ENCODE results near the gene ANKS4B.
"Not testable (repeated sequence)": the region's sequence is repeated elsewhere in the genome, so short reads cannot be mapped to it uniquely, and the experiment has no call there.

ANKS4B gene

DNA sequence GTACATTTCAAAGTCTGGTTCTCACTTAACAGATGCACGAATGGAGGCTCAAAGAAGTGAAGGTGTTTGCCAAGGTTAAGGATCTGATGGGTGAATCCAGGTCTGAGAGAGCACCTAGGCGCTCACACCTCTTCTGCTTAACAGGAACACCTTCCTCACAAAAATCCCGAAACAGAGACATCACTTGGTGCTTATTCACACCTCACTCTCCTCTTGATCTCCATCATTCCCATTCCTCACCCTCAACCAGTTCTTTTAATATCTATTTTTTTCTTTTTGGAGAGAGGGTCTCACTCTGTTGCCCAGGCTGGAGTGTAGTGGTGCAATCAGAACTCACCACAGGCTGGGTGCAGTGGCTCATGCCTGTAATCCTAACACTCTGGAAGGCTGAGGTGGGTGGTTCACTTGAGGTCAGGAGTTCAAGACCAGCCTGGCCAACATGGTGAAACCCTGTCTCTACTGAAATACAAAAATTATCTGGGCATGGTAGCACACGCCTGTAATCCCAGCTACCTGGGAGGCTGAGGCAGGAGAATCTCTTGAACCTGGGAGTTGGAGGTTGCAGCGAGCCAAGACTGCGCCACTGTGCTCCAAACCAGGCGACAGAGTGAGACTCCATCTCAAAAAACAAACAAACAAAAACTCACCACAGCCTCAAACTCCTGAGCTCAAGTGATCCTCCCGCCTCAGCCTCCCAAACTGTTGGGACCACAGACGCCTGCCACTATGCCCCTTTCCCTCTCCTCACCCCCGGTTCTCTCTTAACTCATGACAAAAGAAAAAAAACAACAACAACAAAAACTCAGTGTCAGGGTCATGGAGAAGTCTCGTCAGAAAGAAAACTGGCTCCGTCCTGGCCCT lies 29.5 kb downstream of the ANKS4B start:
- DNase-seq (ENCODE audit: low read depth in 2 of 2), result no peak

DNA sequence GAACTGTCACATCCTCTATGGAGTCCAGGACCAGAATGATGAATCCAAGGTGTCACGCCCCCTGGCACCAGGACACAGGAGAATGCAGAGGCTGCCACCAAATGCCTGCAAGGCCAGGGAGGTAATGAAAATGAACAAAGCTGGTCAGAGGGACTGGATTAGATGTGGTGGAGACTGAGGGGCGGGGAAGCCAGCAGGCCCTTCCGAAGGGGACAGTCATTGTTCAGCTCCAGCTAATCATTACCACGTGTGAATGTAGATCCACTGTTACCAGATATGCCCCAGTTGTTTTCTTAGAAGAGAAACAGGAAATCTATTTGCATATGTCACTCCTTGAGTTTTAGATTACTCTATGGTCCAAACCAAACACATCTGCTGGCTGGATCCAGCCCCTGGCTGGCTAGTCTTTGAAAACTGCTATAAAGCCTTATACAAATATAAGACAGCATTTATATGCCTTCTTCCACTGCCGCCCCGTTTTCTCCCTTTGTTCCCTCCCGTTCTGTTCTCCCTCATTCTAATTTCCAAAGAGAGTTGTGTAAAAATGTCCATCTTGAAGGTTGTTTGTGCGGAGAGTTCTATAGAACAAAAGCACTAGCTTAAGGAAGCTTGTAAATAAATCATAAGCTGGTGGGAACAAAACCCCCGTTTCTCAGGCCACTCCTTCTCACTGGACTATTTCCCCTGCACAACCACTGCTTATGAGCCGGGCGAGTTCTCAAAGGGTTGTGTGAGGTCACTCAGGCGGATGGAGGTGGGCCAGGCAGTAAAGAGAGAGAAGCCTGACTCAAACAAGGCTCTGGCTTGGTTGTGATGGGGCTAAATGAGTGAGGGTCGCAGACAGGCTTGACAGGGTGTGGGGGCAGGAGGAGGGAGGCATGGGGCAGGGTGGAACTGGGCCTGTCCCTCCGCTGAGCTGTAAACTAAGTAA lies 30.4 kb downstream of the ANKS4B start:
- DNase-seq (ENCODE audit: low read depth in 2 of 2), result no peak

DNA sequence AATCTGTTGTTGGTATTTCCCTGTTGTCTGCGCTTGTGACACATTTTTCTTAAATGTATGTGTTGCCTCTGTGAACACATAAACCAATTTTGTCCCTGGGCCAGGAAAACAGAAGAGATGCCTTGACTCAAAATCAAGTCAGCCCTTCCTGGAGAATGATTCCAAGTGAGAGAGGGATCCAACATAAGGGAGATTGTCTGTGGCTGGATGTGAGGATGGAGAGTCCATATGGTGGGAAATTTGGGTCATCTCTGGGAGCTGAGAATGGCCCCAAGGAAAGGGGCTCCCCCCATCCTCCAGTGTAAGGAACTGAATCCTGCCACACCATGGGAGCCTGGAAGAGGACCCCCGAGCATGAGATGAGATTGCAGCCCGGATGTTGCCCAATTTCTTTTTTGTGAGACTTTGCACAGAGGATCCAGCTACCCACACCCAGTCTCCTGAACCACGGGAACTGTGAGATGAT lies 31.1 kb downstream of the ANKS4B start:
- no peak for DNase-seq (ENCODE audit: low read depth in 2 of 2)

DNA sequence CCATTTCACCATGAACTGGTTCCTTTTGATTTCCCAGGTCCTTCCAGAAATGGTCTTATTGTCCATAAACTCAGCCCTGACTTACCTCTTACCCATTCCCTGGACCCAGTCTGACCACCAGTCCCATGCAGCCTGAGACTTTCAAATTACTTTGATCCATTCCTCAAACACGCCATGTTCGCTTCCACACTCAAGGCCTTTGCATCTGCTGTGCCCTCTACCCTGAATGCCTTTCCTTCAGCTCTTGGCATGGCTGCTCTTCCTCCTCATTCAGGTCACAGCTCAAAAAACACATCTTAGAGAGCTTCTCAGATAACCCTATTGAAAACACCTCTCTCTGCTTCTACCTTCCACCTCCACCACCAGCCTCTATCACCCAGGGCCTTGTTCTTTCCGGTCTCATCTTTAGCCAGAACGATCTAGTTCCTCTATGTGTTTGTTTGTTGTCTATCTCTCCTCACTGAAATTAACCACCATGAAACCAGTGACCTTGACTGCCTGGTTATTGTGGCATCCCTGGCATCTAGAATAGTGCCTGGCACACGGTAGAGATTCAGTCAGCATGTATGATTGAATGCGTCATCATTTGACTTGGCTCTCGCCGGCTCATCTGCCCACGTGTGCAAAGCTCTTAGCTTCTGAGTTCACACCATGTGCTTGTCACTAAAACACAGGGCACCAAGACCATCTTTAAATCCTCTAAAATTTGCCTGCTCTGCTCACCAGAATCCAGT lies 31.8 kb downstream of the ANKS4B start:
- no peak for DNase-seq (ENCODE audit: low read depth in 2 of 2)

DNA sequence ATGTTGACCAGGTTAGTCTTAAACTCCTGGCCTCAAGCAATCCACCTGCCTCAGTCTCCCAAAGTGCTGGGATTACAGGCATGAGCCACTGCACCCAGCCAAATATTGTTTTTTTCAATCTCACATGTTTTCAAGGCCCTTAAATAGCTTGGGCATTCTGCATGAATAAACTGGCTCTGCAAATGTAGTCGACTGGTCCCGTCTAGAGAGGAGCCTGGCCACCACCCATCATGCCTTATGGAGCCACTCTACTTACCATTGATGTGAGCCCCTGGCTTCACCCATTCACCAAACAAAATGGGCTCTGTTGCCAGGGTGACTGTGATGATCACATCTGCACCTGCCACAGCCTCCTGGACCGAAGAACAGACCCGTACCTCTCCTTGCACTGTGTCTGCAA lies 33.8 kb downstream of the ANKS4B start:
- no peak for DNase-seq (ENCODE audit: low read depth in 2 of 2)

DNA sequence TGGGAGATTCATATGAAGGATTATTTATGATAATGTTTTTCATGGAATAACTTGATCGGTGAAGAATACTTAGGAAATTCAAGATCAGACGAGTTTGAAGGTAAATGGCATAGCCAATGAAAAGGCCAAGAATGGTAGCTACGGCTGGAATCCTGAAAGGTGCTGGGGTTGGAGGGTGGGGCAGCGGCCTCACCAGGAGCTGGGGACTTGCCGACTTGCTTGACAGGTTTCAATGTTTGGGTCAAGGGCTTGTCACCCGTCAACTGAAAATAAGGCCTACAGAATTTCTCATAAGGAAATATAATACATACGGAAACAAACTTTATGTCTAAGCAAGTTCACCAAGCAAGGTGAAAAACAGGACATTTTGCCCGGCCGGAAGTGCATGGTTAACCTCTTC lies 34.7 kb downstream of the ANKS4B start:
- DNase-seq (ENCODE audit: low read depth in 2 of 2), result no peak

DNA sequence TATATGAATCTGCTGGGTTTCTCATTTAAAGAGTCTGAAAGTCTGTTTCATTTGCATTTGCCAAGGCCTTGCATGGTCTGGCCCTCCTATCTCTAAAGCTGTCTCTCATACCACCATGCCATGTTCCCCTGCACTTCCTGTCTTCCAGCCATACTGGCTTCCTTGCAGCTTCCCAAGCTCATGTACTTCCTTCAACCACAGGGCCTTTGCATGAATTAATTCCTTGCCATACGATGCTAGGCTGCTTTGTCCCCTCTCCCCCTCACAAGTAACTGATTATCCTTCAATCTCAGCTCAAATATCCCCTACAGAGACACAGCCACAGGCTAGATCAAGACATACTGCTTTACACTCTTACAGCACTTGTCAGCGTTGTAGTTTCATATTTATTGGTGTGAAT lies 38.8 kb downstream of the ANKS4B start:
- no peak for DNase-seq (ENCODE audit: low read depth in 2 of 2)

DNA sequence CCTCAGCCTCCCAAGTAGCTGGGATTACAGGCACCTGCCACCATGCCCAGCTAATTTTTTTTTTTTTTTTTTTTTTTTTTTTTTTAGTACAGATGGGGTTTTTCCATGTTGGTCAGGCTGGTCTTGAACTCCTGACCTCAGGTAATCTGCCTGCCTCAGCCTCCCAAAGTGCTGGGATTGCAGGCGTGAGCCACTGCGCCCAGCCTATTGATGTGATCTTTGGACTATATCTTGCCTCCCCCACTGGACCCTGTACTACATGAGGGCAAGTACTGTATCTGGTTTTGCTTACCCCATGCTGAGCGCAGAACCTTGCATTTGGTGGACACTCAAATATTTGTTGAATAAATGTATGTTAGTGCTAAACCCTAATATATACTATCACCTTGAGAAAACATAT lies 39.3 kb downstream of the ANKS4B start:
- DNase-seq (ENCODE audit: low read depth in 2 of 2), result not testable (repeated sequence)

DNA sequence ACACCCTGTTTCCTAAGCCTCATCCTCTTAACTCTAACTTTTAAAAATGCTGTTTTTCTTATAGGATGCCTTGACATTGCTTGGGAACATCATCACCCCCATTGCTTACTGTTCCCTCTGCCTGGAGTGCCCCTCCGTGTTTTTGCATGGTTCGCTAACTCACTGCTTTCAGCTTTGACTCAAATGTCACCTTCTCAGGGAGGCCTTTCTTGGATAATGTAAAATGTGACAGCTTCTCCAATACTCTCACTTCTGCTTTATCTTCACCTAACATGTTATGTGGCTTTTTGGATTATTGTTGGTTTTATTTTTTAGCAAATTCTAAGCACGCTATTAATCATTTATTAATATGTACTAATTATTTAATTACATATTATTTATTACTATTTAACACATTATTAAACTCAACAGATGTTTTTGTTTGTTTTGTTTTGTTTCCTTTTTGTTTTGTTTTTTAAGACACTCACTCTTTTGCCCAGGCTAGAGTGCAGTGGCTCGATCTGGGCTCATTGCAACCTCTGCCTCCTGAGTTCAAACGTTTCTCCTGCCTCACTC lies 40.8 kb downstream of the ANKS4B start:
- DNase-seq (ENCODE audit: low read depth in 2 of 2), result no peak

DNA sequence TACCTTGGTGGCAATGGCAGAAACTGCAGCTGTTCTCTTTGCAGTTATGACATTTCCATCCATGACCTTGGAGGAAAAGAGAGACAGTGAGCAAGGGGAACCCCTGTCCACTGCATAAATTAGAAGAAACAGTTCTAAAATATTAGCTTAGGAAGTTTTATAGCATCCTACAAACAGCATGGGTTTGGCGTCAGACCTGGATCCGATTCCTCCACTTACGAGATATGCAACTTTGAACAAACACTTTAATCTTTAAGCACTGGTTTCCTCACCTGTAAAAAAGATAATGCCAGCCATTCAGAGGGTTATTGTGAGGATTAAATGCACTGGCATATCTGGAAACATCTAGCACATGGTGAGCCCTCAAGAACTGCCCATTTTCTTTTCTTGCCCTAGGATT lies 42.0 kb downstream of the ANKS4B start:
- DNase-seq (ENCODE audit: low read depth in 2 of 2), result no peak

DNA sequence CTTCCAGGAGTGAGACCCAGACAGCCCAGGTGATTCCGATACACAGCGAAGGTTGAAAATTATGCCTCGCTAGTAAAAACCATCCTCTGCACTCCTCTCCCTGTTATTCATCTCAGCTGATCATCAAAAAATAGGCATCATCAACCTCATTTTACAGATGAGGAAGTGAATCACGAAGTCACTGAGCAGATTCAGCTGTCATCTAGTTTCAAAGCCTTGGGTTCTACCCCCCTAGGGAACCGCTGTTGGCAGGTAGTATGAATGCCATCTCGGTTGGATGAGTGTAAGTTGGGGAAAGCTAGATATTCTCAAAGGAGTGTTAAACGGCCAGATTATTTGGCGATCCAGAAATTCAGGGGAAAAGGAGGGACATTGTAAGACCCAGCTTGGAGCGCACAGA lies 42.6 kb downstream of the ANKS4B start:
- no peak for DNase-seq (ENCODE audit: low read depth in 2 of 2)

DNA sequence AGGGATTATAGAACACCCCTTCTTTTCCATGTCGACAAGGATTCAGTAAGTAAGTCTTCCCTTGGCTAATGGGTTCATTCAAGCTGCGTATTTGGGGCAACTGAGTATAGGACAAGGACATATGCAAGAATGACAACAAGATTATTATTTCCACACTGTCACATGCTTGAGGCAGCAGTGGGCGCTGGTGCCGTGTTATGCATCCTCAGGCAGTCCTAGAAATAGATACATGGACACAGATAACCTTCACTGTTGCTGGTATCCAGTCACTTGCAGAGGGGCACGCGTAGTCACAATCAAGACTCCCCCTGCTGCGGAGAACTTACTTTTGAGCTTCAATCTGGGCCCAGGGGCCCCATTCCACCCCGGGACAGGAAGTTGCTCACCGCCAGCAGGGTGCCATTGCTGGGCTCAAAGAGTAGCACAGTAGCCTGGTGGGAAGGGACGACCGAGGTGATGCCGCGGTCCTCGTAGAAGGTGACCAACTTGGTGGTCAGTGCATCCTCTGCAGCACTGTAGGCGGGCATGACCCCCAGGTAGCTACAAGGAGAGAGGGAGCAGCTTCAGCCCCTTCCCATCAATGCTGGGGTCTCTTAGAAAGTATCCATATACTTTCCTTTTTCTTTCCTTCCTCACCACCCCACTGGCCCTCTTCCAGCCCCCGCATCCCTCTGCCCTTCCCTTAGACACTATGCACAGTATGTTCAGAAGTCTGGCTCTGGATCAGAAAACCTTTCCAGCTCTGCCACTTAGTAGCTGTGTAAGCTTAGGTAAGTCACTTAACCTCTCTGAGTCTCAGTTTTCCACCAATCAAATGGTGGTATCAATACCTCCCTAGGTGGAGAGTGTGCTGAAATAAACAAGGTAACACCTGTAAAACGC lies 43.8 kb downstream of the ANKS4B start:
- no peak for DNase-seq (ENCODE audit: low read depth in 2 of 2)

DNA sequence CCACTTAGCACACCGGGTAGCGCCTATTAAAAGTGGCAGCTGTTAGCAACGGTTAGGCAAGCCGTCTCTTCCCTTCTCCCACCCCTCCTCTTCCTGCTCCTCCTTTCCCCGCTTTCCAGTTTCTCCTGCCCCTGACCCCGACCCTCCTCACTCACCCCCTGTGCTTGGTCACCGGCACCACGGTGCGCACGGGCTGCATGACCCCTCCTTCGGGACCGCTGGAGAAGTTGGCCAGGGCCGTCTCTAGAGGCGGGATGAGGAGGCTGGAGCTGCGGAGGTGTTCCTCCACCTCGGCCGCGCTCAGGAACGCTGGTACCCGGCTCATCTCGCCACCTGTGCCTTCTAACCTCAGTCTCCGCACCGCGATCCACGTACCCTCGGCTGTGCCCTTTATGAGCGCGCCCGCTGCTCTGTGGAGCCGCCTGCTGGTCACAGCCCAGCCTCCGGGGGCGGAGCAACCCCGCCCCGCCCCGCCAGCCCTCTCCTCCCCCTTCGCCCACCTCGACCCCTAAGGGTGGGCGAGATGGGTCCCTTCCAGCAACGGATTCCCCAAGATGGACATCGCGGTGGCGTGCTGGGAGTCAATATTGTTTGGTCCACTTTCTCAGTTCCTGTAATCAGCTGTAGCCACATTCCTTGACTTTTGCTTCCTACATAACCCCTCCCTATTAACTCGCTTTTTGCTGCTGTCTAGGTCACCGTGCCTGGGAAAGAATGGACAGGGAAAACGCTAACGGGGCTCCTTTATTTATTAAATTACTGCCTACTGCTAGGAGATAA lies 44.6 kb downstream of the ANKS4B start, which contains the start of gene CRYM:
TSS of gene CRYM (minus strand) at position 364 of the 780 bp plus-strand sequence. CDS start at position 325, 39 bp downstream.
- peak; percentile 32 to 45 for DNase-seq (ENCODE audit: low read depth in 2 of 2)

DNA sequence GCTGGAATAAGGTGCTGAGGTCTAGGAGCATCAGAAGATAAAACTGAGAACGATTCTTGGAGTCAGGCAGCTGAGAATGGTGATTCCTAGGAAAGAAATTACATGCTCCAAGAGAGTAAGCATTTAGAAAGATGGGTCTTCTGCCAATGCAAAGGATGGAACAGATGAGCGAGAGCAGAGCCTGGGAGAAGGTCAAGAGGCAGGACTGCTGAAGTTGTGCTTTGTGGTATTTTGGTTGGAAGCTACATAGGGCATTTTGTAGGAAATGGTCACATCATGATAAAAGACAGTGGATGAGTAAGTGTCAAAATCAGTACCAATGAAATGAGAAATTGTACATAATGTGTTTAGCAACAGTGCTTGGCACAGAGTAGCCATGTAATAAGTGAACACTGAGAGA lies 46.0 kb downstream of the ANKS4B start:
- no peak for DNase-seq (ENCODE audit: low read depth in 2 of 2)

DNA sequence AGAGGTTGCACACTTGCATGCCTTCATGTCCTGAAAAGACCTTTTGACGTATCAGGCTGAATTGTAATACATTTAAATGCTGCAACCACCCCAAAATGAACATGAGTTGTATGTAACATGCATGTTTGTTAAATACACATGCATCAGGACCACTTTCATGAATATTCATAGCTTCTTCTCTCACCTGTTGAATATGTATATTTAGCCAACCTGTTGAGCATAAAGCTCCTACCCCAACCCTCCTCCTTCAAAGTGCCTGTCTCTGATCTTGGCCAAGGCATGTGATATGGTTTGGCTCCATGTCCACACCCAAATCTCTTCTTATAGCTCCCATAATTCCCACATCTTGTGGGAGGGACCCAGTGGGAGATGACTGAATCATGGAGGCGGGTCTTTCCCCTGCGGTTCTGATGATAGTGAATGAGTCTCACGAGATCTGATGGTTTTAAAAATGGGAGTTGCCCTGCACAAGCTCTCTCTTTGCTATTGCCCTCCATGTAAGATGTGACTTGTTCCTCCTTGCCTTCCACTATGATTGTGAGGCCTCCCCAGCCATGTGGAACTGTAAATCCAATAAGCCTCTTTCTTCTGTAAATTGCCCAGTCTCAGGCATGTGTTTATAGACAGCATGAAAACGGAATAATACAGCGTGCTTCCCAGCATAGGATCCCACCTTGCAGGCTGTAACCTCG lies 48.3 kb downstream of the ANKS4B start:
- DNase-seq (ENCODE audit: low read depth in 2 of 2), result no peak

DNA sequence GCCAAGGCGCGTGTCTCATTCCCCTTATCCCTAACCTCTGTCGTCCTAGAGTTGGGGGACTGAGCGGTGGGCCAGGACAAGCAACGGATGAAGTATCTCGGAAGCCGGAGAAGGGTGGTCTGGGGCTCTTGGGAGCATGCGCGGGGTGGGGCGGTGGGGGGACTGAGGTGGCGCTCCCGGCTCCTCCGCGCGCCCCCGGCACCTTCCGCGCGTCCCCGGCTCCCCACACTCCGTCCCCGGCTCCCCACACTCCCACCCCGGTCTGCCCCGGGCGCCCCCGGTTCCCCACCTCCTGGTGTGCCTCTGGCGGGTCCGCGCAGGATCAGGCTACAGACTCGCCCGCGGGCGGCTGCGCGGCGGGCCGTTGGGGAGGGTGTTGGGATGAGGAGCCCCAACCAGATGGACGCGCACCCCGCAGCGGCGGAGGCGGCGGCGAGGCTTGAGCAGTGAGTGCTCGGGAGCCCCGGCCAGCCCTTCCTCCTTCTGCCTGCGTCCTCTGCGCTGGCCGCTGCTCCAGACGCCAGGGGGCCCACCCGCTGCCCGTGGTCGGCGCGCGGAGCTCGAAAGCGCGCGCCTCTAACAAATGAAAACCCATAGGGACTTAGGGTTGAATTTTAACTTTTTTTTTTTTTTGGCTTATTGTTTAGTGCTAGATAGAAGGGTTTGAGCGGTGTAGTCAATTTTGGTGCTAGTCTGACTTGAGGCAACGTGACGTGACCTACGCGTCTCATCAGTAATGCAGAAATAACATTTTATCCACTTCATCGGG lies 50.2 kb downstream of the ANKS4B start:
- DNase-seq (ENCODE audit: low read depth in 2 of 2), result no peak

DNA sequence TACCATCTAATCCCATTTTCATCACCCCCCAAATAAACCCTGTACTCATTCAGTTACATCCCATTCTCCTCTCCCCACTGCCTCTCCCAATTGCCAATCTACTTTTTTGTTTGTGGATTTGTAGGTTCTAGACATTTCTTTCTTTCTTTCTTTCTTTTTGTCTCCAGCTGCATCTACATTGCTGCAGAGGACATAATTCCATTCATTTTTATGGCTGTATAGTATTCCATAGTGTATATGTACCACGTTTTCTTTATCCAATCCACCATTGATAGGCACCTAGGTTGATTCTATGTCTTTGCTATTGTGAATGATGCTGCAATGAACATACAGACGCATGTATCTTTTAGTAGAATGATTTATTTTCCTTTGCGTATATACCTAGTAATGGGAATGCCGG lies 50.9 kb downstream of the ANKS4B start:
- DNase-seq (ENCODE audit: low read depth in 2 of 2), result no peak

DNA sequence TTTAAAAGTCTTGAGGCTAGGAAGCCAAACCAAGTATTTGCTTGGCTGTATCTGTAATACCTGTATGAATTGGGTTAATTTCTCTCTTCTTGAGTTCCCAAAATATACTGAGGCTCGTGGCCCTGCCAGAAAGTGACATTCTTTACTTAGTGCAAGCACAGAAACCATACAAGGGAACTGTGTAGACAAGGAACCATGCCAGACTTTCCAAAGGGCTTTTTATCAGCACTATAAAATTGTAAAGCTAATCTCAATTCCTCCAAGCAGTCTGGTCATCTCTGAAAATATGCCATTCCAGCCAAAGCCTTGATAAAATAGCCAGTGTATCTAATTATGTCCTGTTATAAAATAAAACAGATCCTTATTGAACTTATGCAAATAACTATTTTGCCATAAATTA lies 51.8 kb downstream of the ANKS4B start:
- no peak for DNase-seq (ENCODE audit: low read depth in 2 of 2)

All from stimulated activated CD4-positive, alpha-beta T cell treated with anti-CD3 and anti-CD28 coated beads, Interleukin-15, amount 100 ng/mL, for 48 hours (primary cell).